Osteocyte (in vitro differentiated cells): ENCODE data around the gene NTNG1. TPM values are rescaled to one million over a fixed set of nuclear protein-coding genes. Genes with fewer than 3 reads are reported as not detected.
"Not testable (repeated sequence)": the region's sequence is repeated elsewhere in the genome, so short reads cannot be mapped to it uniquely, and the experiment has no call there.

Experiments used
- DNase-seq: peaks from one replicate; pipeline ENCODE4 v3.0.0; 2021; ENCODE audit warnings: mixed read lengths; ENCODE audit not compliant: unreplicated experiment; ENCODE audit errors: extremely low spot score
- H3K27ac Mint-ChIP-seq: one replicate; pipeline ENCODE4 v1.8.0; 2021; ENCODE audit warnings: mild to moderate bottlenecking, mixed read lengths; ENCODE audit not compliant: unreplicated experiment
- H3K27me3 Mint-ChIP-seq: one replicate; pipeline ENCODE4 v1.8.0; 2021; ENCODE audit warnings: mixed read lengths; ENCODE audit not compliant: unreplicated experiment
- H3K36me3 Mint-ChIP-seq: one replicate; pipeline ENCODE4 v1.8.0; 2021; ENCODE audit warnings: mixed read lengths; ENCODE audit not compliant: unreplicated experiment
- H3K4me1 Mint-ChIP-seq: one replicate; pipeline ENCODE4 v1.8.0; 2021; ENCODE audit warnings: mixed read lengths; ENCODE audit not compliant: unreplicated experiment
- H3K4me3 Mint-ChIP-seq: one replicate; pipeline ENCODE4 v1.8.0; 2021; ENCODE audit warnings: mild to moderate bottlenecking, moderate library complexity, mixed read lengths; ENCODE audit not compliant: unreplicated experiment
- H3K9me3 Mint-ChIP-seq: one replicate; pipeline ENCODE4 v1.8.0; 2021; ENCODE audit warnings: mixed read lengths; ENCODE audit not compliant: unreplicated experiment
- CTCF ChIP-seq: fragments of 200-600 bp; sonication (generic); IDR thresholded peaks from 2 replicates; pipeline ENCODE4 v1.5.0; 2021; ENCODE audit warnings: antibody characterized with exemption, mild to moderate bottlenecking, moderate library complexity
- total RNA-seq: library from RNA; stranded (reverse); gene quantifications from 2 replicates; pipeline ENCODE4 v1.2.1, GENCODE V29; 2021

NTNG1 gene
- total RNA-seq, 1 donor from 2014 or later: not detected

GRCh38 chr1:107162745-107163144 lies 21.9 kb downstream of the NTNG1 start:
- H3K27me3 Mint-ChIP-seq: peaks cover 3% of the 10 kb centered on the region
- H3K9me3 Mint-ChIP-seq: peaks cover 5% of the 10 kb centered on the region
- H3K4me1 Mint-ChIP-seq: no peaks in the 10 kb centered on the region
- no peak overlapping the region for H3K27ac Mint-ChIP-seq
- H3K36me3 Mint-ChIP-seq: no peaks in the 10 kb centered on the region
- no peak for DNase-seq
- TF ChIP-seq CTCF: no peak
- H3K4me3 Mint-ChIP-seq: no peak overlapping the region

- DNase-seq, H3K4me3 Mint-ChIP-seq, H3K27me3 Mint-ChIP-seq, H3K9me3 Mint-ChIP-seq, H3K27ac Mint-ChIP-seq, H3K36me3 Mint-ChIP-seq, H3K4me1 Mint-ChIP-seq: not testable (repeated sequence)
Measured at GRCh38 chr1:107164901-107165300, 24.1 kb downstream of the NTNG1 start.

GRCh38 chr1:107169615-107170014 lies 28.8 kb downstream of the NTNG1 start:
- TF ChIP-seq CTCF: no peak
- no peak for DNase-seq
- H3K27me3 Mint-ChIP-seq: peaks cover 3% of the 10 kb centered on the region
- H3K9me3 Mint-ChIP-seq: no peaks in the 10 kb centered on the region
- H3K36me3 Mint-ChIP-seq: no peaks in the 10 kb centered on the region
- H3K27ac Mint-ChIP-seq: no peak overlapping the region
- no peaks in the 10 kb centered on the region for H3K4me1 Mint-ChIP-seq
- H3K4me3 Mint-ChIP-seq: no peak overlapping the region

GRCh38 chr1:107171333-107171732 lies 30.5 kb downstream of the NTNG1 start:
- H3K36me3 Mint-ChIP-seq: no peaks in the 10 kb centered on the region
- no peak for DNase-seq
- peaks cover 3% of the 10 kb centered on the region for H3K27me3 Mint-ChIP-seq
- no peaks in the 10 kb centered on the region for H3K9me3 Mint-ChIP-seq
- TF ChIP-seq CTCF: no peak
- no peak overlapping the region for H3K4me3 Mint-ChIP-seq
- H3K4me1 Mint-ChIP-seq: no peaks in the 10 kb centered on the region
- H3K27ac Mint-ChIP-seq: no peak overlapping the region

GRCh38 chr1:107172450-107173170 lies 31.8 kb downstream of the NTNG1 start:
- H3K27ac Mint-ChIP-seq: no peak overlapping the region

More at GRCh38 chr1:107172450-107173170, 31.8 kb downstream of the NTNG1 start:
- H3K9me3 Mint-ChIP-seq: no peaks in the 10 kb centered on the region
- TF ChIP-seq CTCF: no peak
- peaks cover 3% of the 10 kb centered on the region for H3K27me3 Mint-ChIP-seq
- H3K36me3 Mint-ChIP-seq: no peaks in the 10 kb centered on the region
- no peak overlapping the region for H3K4me3 Mint-ChIP-seq
- DNase-seq: no peak
- no peaks in the 10 kb centered on the region for H3K4me1 Mint-ChIP-seq
